NCI-H2196 treated with DMSO at 0.1 percent for 48 hours (cell line): ENCODE data around the gene KDM4C.
"Not testable (repeated sequence)": the region's sequence is repeated elsewhere in the genome, so short reads cannot be mapped to it uniquely, and the experiment has no call there.

Source experiments
- DNase-seq: peaks from one replicate; lab custom pipeline; 2025; ENCODE audit not compliant: unreplicated experiment; lab: John Stamatoyannopoulos, UW

The KDM4C gene

DNA sequence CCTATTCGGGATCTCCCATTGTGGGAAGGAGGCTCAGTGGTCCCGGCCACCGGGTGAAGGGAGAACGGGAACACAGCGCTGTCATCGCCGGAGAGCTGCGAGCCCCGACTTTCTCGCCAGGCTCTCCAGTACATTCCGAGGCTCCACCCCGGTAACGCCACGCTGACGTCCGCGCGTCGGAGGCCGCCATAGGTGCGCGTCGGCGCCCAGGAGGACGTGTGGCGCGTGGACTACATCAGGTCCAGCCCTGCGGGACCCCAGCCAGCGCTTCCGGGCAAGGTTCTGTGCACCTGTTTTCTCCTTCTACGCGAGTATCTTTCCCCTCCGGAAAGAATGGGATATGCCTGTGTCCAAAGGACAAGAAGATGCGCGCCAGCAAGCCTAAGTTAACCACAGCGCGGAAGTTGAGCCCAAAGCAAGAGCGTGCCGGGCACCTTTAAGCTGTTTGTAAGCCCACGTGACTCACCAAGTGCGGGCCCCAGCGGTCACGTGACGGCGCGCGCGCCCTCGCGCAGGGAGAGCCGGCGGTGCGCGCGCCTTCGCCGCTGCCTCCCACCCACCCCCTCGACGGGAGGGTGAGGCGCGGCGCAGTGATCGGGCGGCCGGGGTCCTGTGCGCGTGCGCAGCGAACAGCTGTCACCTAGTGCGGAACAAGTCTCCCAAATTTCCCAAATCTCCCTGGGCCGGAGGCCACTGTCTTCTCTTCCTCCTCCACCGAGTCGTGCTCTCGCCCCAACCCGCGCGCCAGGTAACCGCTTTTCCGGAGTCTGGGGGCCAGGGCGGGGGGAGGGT lies at the start of gene KDM4C:
Gene KDM4C (plus strand): TSS at position 518 of the 792 bp plus-strand sequence. CDS start 35,016 bp downstream, outside the sequence.
- peak; percentile 99 for DNase-seq

DNA sequence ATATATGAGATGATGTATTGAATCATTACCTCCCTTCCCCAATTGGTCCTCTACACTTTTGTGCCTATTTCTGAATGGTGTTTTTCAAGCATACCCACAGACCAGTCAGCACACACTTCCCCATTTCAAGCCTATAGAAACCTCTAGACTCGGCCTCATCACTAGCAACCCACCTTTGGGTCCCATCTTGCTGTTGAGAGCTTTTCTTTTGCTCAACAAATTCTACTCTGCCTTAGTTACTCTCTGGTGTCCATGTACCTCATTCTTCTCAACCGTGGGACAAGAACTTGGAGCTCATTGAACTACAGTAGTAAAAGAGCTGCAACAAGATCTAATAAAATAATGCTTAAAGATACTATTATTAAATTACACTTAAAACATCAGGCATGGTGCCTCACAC lies 49.0 kb upstream of the KDM4C start:
- DNase-seq, result no peak

DNA sequence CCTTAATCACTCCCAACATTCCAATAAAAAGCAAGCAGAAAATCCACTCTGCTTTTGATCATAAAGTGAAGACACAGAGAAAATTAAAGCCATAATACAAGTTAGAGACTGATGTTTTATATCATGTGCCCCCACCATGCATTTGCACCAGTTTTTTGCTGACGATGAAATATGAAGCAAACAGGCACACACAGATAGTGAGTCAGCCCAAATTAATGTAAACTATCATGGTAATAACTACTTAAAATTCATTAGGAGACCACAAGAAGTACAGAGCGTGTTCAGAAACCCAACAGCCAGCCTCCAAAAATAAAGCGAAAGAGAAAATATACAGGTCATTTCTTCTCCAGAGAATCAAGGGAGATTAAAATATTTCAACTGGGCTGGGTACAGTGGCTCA lies 46.4 kb upstream of the KDM4C start:
- DNase-seq, result no peak

DNA sequence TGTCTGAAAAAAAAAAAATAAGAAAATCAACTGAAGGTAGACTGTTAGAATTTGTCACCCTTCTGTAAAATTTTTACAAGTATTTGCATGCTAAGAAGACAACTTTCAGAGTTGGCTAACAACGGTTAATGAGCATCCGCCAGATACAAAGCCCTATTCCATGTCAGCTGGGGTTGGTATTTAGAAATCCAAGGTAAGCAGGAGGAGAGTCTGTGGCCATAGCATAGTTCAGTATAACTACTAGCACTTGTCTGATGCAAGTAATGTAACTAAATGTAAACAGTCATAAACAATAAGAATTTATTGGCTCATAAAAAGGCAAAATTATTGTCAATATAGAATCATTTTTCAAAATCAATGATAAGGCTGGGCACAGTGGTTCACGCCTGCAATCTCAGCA lies 45.7 kb upstream of the KDM4C start:
- no peak for DNase-seq

GRCh38 chr9:6714176-6714575 lies 43.6 kb upstream of the KDM4C start:
- DNase-seq, result no peak

DNA sequence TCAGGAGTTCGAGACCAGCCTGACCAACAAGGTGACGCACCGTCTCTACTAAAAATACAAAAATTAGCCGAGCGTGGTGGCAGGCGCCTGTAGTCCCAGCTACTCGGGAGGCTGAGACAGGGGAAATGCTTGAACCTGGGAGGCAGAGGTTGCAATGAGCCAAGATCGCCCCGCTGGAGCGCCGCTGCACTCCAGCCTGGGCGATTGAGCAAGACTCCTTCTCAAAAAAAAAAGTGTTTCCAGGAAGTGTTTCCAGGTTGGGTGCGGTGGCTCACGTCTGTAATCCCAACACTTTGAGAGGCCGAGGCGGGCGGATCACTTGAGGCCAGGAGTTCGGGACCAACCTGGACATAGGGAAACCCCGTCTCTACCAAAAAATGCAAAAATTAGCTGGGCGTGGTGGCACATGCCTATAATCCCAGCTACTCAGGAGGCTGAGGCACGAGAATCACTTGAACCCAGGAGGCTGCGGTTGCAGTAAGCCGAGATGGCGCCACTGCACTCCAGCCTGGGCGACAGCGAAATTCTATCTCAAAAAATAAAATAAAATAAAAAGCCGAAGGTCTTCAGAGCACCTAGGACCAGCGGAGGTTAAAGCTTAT lies 42.5 kb upstream of the KDM4C start:
- DNase-seq, result not testable (repeated sequence)

GRCh38 chr9:6715755-6716643 lies 41.8 kb upstream of the KDM4C start:
- DNase-seq, result no peak

DNA sequence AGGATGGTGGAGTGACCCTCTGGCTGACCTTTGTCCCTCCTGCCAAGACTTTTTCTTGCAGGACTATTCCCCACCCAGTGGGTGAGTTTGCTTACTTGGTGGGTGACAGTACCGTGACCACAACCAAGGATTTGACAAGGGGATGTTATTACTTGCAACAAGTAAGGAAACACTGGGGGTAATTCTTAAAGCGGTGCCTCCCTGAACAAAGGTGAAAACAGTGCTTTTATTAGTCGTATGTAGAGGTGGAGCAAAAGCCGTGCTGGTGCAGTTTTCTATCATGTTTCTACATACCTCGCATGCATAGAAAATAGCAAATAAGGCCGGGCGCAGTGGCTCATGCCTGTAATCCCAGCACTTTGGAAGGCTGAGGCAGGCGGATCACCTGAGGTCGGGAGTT lies 41.0 kb upstream of the KDM4C start:
- DNase-seq, result no peak

GRCh38 chr9:6723881-6724420 lies 33.8 kb upstream of the KDM4C start:
- DNase-seq, result no peak

GRCh38 chr9:6733257-6733656 lies 24.5 kb upstream of the KDM4C start:
- no peak for DNase-seq

GRCh38 chr9:6733831-6734230 lies 23.9 kb upstream of the KDM4C start:
- DNase-seq, result no peak

DNA sequence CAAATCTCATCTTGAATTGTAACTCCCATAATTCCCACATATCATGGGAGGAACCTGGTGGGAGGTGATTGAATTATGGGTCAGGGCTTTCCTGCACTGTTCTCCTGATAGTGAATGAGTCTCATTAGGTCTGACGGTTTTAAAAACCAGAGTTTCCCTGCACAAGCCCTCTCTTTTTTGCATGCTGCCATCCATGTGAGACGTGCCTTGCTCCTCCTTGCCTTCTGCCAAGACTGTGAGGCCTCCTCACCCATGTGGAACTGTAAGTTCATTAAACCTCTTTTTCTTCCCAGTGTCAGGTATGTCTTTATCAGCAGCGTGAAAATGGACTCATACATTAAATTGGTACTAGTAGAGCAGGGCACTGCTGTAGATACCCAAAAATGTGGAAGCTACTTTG lies 22.4 kb upstream of the KDM4C start:
- DNase-seq, result no peak

DNA sequence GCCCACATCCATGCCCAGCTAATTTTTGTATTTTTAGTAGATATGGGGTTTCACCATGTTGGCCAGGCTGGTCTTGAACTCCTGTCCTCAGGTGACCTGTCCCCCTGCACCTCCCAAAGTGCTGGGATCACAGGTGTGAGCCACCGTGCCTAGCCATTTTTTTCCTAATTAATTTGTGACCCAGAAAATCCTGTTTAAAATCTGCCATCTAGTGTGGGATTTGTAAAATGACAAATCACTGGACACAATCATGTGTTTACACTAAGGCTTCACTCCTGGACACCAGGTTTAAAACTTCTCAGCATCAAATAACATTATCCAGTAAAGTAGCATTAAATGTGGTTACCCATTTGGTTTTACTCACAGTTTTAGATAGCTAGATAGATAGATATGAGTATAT lies 18.6 kb upstream of the KDM4C start:
- DNase-seq, result no peak

GRCh38 chr9:6748861-6749260 lies 8.9 kb upstream of the KDM4C start:
- not testable (repeated sequence) for DNase-seq

GRCh38 chr9:6754861-6755260 lies 2.9 kb upstream of the KDM4C start:
- DNase-seq, result not testable (repeated sequence)

GRCh38 chr9:6757132-6757455 lies 679 bp upstream of the KDM4C start:
- DNase-seq, result no peak

- no peak for DNase-seq
Observed at GRCh38 chr9:6758248-6758497, 400 bp downstream of the KDM4C start.

GRCh38 chr9:6758498-6759184 lies 868 bp downstream of the KDM4C start:
- DNase-seq, result no peak

DNA sequence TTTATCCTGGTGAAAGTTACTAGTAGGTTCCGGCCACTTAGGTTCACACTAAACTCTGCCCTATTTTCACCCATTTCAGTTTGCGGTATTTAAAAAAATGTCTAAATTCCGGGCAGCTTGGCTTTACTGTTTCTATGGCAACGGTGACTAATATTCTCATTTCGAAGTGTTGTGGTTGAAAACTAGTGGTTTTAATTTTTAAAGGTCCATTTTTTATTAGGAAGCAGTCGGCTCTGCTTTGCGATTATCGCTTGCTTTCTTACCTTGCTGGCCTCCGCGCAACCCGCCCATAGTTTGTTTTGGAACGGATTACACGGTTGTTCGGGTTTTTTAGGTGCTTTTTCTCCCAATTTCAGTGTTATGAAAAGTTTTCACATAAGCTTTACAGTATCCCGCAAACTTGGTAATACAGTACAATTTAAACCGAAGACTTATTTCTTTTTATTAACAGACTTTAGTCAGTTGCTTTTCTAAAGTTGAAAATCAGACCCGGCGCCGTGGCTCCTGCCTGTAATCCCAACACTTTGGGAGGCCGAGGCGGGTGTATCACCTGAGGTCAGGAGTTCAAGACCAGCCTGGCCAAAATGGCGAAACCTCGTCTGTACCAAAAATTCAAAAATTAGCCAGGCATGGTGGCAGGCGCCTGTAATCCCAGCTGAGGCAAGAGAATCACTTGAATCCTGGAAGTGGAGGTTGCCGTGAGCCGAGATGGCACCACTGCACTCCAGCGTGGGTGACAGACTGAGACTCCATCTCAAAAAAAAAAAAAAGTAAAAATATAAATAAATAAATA lies 1.6 kb downstream of the KDM4C start:
- no peak for DNase-seq

- DNase-seq, result no peak
Observed at GRCh38 chr9:6761306-6761705, 3.5 kb downstream of the KDM4C start.

- no peak for DNase-seq
Observed at GRCh38 chr9:6763244-6763643, 5.5 kb downstream of the KDM4C start.
